Brain microvascular endothelial cell (primary cell): ENCODE results near the gene DAPK1.
A peak's percentile ranks its signal among the peaks of the same experiment; 100 is the strongest.

Source experiments
- DNase-seq: peaks from one replicate; pipeline ENCODE4 v3.0.0-alpha.2; 2020
- H3K27ac ChIP-seq: fragments of 250-450 bp; sonication (Bioruptor Pico); 2 replicates; pipeline ENCODE4 v1.5.1; 2020; ENCODE audit warnings: mild to moderate bottlenecking, moderate library complexity
- H3K27me3 ChIP-seq: fragments of 250-450 bp; sonication (Bioruptor Pico); replicated peaks from 2 replicates; pipeline ENCODE4 v1.5.1; 2020; ENCODE audit warnings: mild to moderate bottlenecking
- H3K36me3 ChIP-seq: fragments of 250-450 bp; sonication (Bioruptor Pico); replicated peaks from 2 replicates; pipeline ENCODE4 v1.5.1; 2020; ENCODE audit warnings: mild to moderate bottlenecking
- H3K4me3 ChIP-seq: 2 replicates; pipeline ENCODE4 v1.5.1; 2011; ENCODE audit warnings: low read depth, mild to moderate bottlenecking, control low read depth, low read length, moderate library complexity
- CTCF ChIP-seq: IDR thresholded peaks from 2 replicates; pipeline ENCODE4 v1.5.1; 2011; ENCODE audit warnings: low read depth, mild to moderate bottlenecking, moderate library complexity, low read length, control low read depth, inconsistent platforms; ENCODE audit errors: missing control alignments
- in situ Hi-C: cut with HindIII; loops from 2 replicates; pipeline ENCODE4 v1.10.0; 2017; ENCODE audit warnings: low sequenced_read_pairs, low pct_ligation_motif_present

The DAPK1 gene

GRCh38 chr9:87478226-87478992 is 19.3 kb upstream of the DAPK1 start:
- DNase-seq = no peak
- no peak overlapping the region for H3K27ac ChIP-seq
- H3K4me3 ChIP-seq = no peak overlapping the region
- H3K27me3 ChIP-seq = no peaks in the 10 kb centered on the region
- H3K36me3 ChIP-seq = no peaks in the 10 kb centered on the region
- TF ChIP-seq CTCF = no peak
- in situ Hi-C loops = no loop called here

- no peak overlapping the region for H3K27ac ChIP-seq
- in situ Hi-C loops = no loop called here
- peak; percentile 73 for DNase-seq
- no peak for TF ChIP-seq CTCF
- H3K36me3 ChIP-seq = no peaks in the 10 kb centered on the region
- H3K4me3 ChIP-seq = no peak overlapping the region
- no peaks in the 10 kb centered on the region for H3K27me3 ChIP-seq
Observed at GRCh38 chr9:87479801-87480201, 17.9 kb upstream of the DAPK1 start.

- no peak for TF ChIP-seq CTCF
- Histone ChIP-seq H3K36me3 (no peaks in the 10 kb centered on the region), H3K4me3 (no peak overlapping the region), H3K27me3 (no peaks in the 10 kb centered on the region), H3K27ac (no peak overlapping the region)
- DNase-seq = no peak
- in situ Hi-C loops = no loop called here
Observed at GRCh38 chr9:87481890-87482855, 15.5 kb upstream of the DAPK1 start.

- TF ChIP-seq CTCF = no peak
Observed at GRCh38 chr9:87490225-87490624, 7.4 kb upstream of the DAPK1 start.

GRCh38 chr9:87490907-87491306 is 6.8 kb upstream of the DAPK1 start:
- no peak for TF ChIP-seq CTCF
- no peaks in the 10 kb centered on the region for H3K27me3 ChIP-seq
- DNase-seq = no peak

More at GRCh38 chr9:87490225-87490624, 7.4 kb upstream of the DAPK1 start:
- Histone ChIP-seq H3K4me3 (no peak overlapping the region), H3K36me3 (no peaks in the 10 kb centered on the region), H3K27me3 (no peaks in the 10 kb centered on the region), H3K27ac (no peak overlapping the region)
- no peak for DNase-seq
- in situ Hi-C loops = no loop called here

More at GRCh38 chr9:87490907-87491306, 6.8 kb upstream of the DAPK1 start:
- Histone ChIP-seq H3K36me3 (no peaks in the 10 kb centered on the region), H3K4me3 (no peak overlapping the region), H3K27ac (no peak overlapping the region)
- in situ Hi-C loops = no loop called here
